Prostate gland (tissue), 2 donors: ENCODE measurements around the gene RTF2. TPM values are rescaled to one million over a fixed set of nuclear protein-coding genes. Genes with fewer than 3 reads are reported as not detected.

Source experiments
- DNase-seq: peaks from one replicate; pipeline ENCODE4 v3.0.0-alpha.2; 2019; ENCODE audit warnings: low spot score
- H3K27ac ChIP-seq, 2 donors: fragments of 200-600 bp; sonication (generic); 2 replicates each; pipeline ENCODE4 v1.5.1; 2017 to 2019
- H3K27me3 ChIP-seq: fragments of 200-600 bp; sonication (generic); replicated peaks from 2 replicates; pipeline ENCODE4 v1.5.1; 2019; ENCODE audit not compliant: insufficient read depth
- H3K36me3 ChIP-seq, 2 donors: fragments of 200-600 bp; sonication (generic); 1 replicate in 1 of 2; 2 replicates in 1 of 2; pipeline versions ENCODE4 v1.5.1 to v1.8.1; 2017 to 2019
- H3K4me1 ChIP-seq: fragments of 200-600 bp; sonication (generic); replicated peaks from 2 replicates; pipeline ENCODE4 v1.5.1; 2019
- H3K4me3 ChIP-seq, 2 donors: fragments of 200-600 bp; sonication (generic); 2 replicates each; pipeline ENCODE4 v1.5.1; 2017 to 2019
- H3K9me3 ChIP-seq: fragments of 200-600 bp; sonication (generic); 2 replicates; pipeline ENCODE4 v1.5.1; 2017
- CTCF ChIP-seq, 4 experiments: fragments of 200-600 bp in 2 of 4; fragments of 450-650 bp in 2 of 4; sonication (generic) in 2 of 4; IDR thresholded peaks; 1 replicate in 3 of 4; 2 replicates in 1 of 4; pipeline ENCODE4 v1.5.1; 2016 to 2019; ENCODE audit warnings: antibody characterized with exemption in 4 of 4, mild to moderate bottlenecking in 2 of 4, moderate library complexity in 2 of 4
- POLR2A ChIP-seq: fragments of 450-650 bp; IDR thresholded peaks from one replicate; pipeline ENCODE4 v1.6.1; 2016; ENCODE audit warnings: antibody characterized with exemption, mild to moderate bottlenecking
- POLR2AphosphoS5 ChIP-seq: sonication (generic); formaldehyde crosslinking; IDR thresholded peaks from one replicate; pipeline ENCODE4 v1.6.1; 2017; ENCODE audit warnings: antibody characterized with exemption
- WGBS: methylation state at CpG from one replicate; pipeline ENCODE4 v1.1.5; 2018; 5-methylcytosine and 5-hydroxymethylcytosine counted together
- intact Hi-C: fragments of 100-400 bp; cut with DNase I; formaldehyde crosslinking; loops from one replicate; pipeline ENCODE4 v1.14.2; 2022
- total RNA-seq, 2 donors: library from RNA; depleted of rRNA; stranded (reverse); fragments of >200 nt; gene quantifications; one replicate each; pipeline ENCODE4 v1.1.0, GENCODE V29; 2016

RTF2 gene
- total RNA-seq, 2 donors from 2014 or later = 71.3 to 81.7 TPM

- Histone ChIP-seq H3K27ac (no peak overlapping the region), H3K36me3 (peaks cover 3 to 5% of the 10 kb centered on the region in 2 donors)
- 84% methylated on average over 22 of the region's 22 CpGs for WGBS
Measured at GRCh38 chr20:56513161-56514150, 45.0 kb downstream of the RTF2 start.

DNA sequence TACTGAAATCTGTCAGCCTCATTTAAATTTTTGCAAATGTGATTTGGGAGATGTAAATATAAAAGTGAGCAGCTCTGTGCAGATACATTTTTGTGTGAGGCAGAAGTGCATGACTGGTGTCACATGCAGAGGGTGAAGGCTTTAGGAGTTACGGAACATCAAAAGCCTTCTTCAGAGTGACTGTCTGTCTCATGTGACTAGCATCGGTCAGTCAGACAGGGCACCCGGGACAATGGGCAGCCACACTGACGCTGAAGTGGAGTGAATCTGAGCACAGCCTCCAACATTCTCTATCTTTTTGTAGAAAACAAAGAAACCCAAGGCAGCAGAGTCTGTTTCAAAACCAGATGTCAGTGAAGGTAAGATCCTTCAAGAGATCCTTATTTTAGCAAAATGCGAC, 48.2 kb downstream of the RTF2 start:
- DNase-seq = no peak
- H3K27ac ChIP-seq = no peak overlapping the region
- peaks cover 3 to 13% of the 10 kb centered on the region in 2 donors for H3K36me3 ChIP-seq
- intact Hi-C loops = no loop called here
- TF ChIP-seq POLR2A (no peak), CTCF (IDR thresholded peaks at IDR 0.05) (no peak), POLR2AphosphoS5 (no peak)
- H3K9me3 ChIP-seq = no peaks in the 10 kb centered on the region
- 95% methylated on average over 5 of the region's 5 CpGs for WGBS
- no peaks in the 10 kb centered on the region for H3K4me1 ChIP-seq
- no peak overlapping the region for H3K4me3 ChIP-seq
- no peaks in the 10 kb centered on the region for H3K27me3 ChIP-seq

More at GRCh38 chr20:56513161-56514150, 45.0 kb downstream of the RTF2 start:
- intact Hi-C loops = no loop called here
- TF ChIP-seq POLR2A (no peak), CTCF (IDR thresholded peaks at IDR 0.05) (no peak), POLR2AphosphoS5 (no peak)
- Histone ChIP-seq H3K4me3 (no peak overlapping the region), H3K27me3 (no peaks in the 10 kb centered on the region), H3K9me3 (no peaks in the 10 kb centered on the region), H3K4me1 (no peaks in the 10 kb centered on the region)
- no peak for DNase-seq

GRCh38 chr20:56517211-56517610, 48.8 kb downstream of the RTF2 start:
- Histone ChIP-seq H3K27ac (no peak overlapping the region), H3K9me3 (no peaks in the 10 kb centered on the region), H3K4me1 (no peaks in the 10 kb centered on the region), H3K27me3 (no peaks in the 10 kb centered on the region), H3K36me3 (peaks cover 3 to 13% of the 10 kb centered on the region in 2 donors), H3K4me3 (no peak overlapping the region)
- 90% methylated on average over 7 of the region's 7 CpGs for WGBS
- DNase-seq = no peak
- intact Hi-C loops = no loop called here
- TF ChIP-seq CTCF (IDR thresholded peaks at IDR 0.05) = no peak
- no peak for TF ChIP-seq POLR2A
- no peak for TF ChIP-seq POLR2AphosphoS5

DNA sequence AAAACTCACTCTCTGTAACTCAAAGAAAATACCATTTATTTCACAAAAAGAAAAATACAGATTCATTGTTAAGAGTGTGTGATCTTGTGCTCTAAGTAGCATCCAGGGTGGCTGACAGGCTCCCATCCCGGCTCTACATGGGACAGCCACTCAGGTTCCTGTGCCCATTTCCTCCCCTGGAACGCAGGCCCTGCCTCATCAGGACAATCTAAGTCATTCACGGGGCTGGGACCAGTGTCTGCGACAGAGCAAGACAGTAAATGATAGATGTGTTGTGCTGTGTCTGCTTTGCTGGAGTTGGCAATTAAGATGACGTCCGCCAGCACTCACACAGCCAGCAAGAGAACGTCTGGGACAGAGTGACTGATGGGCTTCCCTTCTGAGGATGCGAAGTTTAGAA, 49.2 kb downstream of the RTF2 start:
- DNase-seq = no peak
- TF ChIP-seq CTCF (IDR thresholded peaks at IDR 0.05) (no peak), POLR2AphosphoS5 (no peak), POLR2A (no peak)
- no peak overlapping the region for H3K4me3 ChIP-seq
- H3K27me3 ChIP-seq = no peaks in the 10 kb centered on the region
- peaks cover 3 to 13% of the 10 kb centered on the region in 2 donors for H3K36me3 ChIP-seq
- intact Hi-C loops = no loop called here
- 95% methylated on average over 8 of the region's 8 CpGs for WGBS
- H3K27ac ChIP-seq = no peak overlapping the region
- no peaks in the 10 kb centered on the region for H3K9me3 ChIP-seq
- H3K4me1 ChIP-seq = no peaks in the 10 kb centered on the region
